ENCODE data around the gene EPHA1. TPM values are rescaled to one million over a fixed set of nuclear protein-coding genes. Genes with fewer than 3 reads are reported as not detected.

Gene EPHA1
- total and polyA plus RNA-seq, 4 donors: 10.3 to 21.0 (median 11.3) TPM

DNA sequence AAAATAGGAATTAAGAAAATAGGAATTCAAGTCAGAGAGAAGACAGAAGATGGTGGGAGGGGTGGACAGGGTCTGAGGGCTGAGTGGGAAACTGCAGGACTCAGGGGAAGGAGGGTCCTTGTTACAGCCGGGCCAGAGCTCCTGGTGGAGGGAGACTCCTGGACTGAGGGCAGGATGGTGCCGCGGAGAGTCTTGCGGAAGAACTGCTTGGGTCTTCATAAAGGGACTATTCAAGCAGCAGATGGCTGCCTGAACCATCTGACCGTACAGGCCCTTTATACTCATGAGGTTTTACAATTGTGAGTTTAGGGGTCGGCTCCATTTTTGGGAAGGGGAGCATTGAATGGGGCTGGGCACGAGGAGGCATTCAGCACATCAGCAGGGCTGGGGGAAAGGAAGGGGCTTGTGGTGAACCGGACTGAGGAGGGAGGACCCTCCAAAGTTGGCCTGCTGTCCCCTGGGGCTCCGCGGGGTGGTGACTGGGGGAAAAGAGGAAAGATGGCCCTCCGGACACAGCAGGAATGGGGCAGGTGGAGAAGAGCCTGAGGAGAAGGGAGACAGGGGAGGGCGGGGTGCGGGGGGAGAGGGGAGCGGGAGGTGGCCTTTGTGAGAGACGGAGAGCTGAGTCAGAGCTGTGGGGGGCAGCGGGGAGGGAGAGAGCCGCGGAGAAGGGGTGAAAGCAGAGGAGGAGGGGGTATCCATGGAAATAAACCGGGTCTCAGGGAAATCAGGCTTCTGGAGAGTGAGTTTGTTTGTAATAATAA is 47.7 kb downstream of the EPHA1 start:
- no peak overlapping the region for H3K27ac ChIP-seq (ENCODE audit: low read depth in 1 of 2, low read length in 2 of 2)
- no peak for TF ChIP-seq MAX (IDR thresholded peaks at IDR 0.05)
- TF ChIP-seq ZBTB33 (IDR thresholded peaks at IDR 0.05): no peak
- TF ChIP-seq FOXA1 (IDR thresholded peaks at IDR 0.05): no peak
- no peak for TF ChIP-seq RXRA (IDR thresholded peaks at IDR 0.05)
- TF ChIP-seq, protein P1, sequence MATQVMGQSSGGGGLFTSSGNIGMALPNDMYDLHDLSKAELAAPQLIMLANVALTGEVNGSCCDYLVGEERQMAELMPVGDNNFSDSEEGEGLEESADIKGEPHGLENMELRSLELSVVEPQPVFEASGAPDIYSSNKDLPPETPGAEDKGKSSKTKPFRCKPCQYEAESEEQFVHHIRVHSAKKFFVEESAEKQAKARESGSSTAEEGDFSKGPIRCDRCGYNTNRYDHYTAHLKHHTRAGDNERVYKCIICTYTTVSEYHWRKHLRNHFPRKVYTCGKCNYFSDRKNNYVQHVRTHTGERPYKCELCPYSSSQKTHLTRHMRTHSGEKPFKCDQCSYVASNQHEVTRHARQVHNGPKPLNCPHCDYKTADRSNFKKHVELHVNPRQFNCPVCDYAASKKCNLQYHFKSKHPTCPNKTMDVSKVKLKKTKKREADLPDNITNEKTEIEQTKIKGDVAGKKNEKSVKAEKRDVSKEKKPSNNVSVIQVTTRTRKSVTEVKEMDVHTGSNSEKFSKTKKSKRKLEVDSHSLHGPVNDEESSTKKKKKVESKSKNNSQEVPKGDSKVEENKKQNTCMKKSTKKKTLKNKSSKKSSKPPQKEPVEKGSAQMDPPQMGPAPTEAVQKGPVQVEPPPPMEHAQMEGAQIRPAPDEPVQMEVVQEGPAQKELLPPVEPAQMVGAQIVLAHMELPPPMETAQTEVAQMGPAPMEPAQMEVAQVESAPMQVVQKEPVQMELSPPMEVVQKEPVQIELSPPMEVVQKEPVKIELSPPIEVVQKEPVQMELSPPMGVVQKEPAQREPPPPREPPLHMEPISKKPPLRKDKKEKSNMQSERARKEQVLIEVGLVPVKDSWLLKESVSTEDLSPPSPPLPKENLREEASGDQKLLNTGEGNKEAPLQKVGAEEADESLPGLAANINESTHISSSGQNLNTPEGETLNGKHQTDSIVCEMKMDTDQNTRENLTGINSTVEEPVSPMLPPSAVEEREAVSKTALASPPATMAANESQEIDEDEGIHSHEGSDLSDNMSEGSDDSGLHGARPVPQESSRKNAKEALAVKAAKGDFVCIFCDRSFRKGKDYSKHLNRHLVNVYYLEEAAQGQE (IDR thresholded peaks at IDR 0.05): no peak
- TF ChIP-seq FOXA2 (IDR thresholded peaks at IDR 0.05): no peak
- TF ChIP-seq HNF4G (IDR thresholded peaks at IDR 0.05): no peak
- no peak for TF ChIP-seq EGR1 (IDR thresholded peaks at IDR 0.05; ENCODE audit: low read depth in 2 of 2)
- TF ChIP-seq HNF4A (conservative IDR thresholded peaks at IDR 0.05): no peak
- no peak for TF ChIP-seq JUND (IDR thresholded peaks at IDR 0.05)
- no peak for TF ChIP-seq GABPA (IDR thresholded peaks at IDR 0.05 in 1 of 2, conservative IDR thresholded peaks at IDR 0.05 in 1 of 2)
- no peak for TF ChIP-seq RAD21 (IDR thresholded peaks at IDR 0.05)
- H3K4me1 ChIP-seq (ENCODE audit: control insufficient read depth in 4 of 4, insufficient read depth in 4 of 4, low read length in 3 of 4): peaks cover 3 to 9% (median 7%) of the 10 kb centered on the region in 4 donors
- H3K36me3 ChIP-seq (ENCODE audit: control insufficient read depth in 4 of 4, insufficient read depth in 3 of 4, low read depth in 1 of 4, low read length in 3 of 4): no peaks in the 10 kb centered on the region
- DNase-seq (ENCODE audit: low spot score): no peak
- H3K4me3 ChIP-seq (ENCODE audit: low read depth in 1 of 3, low read length in 3 of 3): no peak overlapping the region
- H3K27me3 ChIP-seq (ENCODE audit: control insufficient read depth in 4 of 4, insufficient read depth in 4 of 4, low read length in 3 of 4): peaks cover 0 to 6% (median 2%) of the 10 kb centered on the region in 4 donors
- H3K9ac ChIP-seq (ENCODE audit: low read depth in 1 of 2, low read length in 2 of 2): no peak overlapping the region
- no peaks in the 10 kb centered on the region for H3K9me3 ChIP-seq (ENCODE audit: control insufficient read depth in 4 of 4, low read length in 3 of 4)
- 50% methylated on average over 19 of the region's 19 CpGs for WGBS

DNA sequence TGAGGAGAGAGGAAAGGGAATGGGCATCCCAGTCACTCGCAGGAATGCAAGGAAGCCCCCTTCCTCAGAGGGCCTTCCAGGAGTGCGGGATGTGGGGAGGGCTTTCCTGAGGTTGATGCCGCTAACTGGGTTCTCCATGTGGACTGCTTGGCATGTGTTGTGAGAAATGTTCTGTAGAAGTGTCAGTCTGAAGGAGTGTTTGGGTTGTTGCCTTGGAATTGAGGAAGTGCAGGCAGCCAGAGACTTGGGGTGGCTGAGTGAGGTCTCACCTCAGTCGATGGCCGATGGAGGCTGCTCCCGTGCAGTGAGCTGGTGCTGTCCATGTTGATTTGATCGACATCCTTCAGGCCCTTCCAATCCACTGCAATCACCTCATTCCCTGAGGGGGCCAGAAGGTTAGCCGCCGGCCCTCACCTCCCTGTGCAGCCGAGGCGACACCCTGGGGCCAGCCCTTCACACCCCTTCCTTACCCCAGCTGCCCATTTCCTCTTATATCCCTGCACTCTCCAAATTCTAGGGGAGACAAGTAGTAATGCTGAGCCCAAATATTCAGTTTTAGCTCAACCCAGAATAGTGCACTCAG is 48.8 kb downstream of the EPHA1 start:
- no peak overlapping the region for H3K9ac ChIP-seq (ENCODE audit: low read depth in 1 of 2, low read length in 2 of 2)
- 81% methylated on average over 11 of the region's 11 CpGs for WGBS
- DNase-seq (ENCODE audit: low spot score): no peak
- H3K36me3 ChIP-seq (ENCODE audit: control insufficient read depth in 4 of 4, insufficient read depth in 3 of 4, low read depth in 1 of 4, low read length in 3 of 4): no peaks in the 10 kb centered on the region
- H3K27me3 ChIP-seq (ENCODE audit: control insufficient read depth in 4 of 4, insufficient read depth in 4 of 4, low read length in 3 of 4): peaks cover 0 to 6% (median 2%) of the 10 kb centered on the region in 4 donors
- H3K4me3 ChIP-seq (ENCODE audit: low read depth in 1 of 3, low read length in 3 of 3): no peak overlapping the region
- no peak overlapping the region for H3K27ac ChIP-seq (ENCODE audit: low read depth in 1 of 2, low read length in 2 of 2)
- peaks cover 3 to 9% (median 7%) of the 10 kb centered on the region in 4 donors for H3K4me1 ChIP-seq (ENCODE audit: control insufficient read depth in 4 of 4, insufficient read depth in 4 of 4, low read length in 3 of 4)
- no peak for TF ChIP-seq JUND (IDR thresholded peaks at IDR 0.05)
- no peak for TF ChIP-seq MAX (IDR thresholded peaks at IDR 0.05)
- TF ChIP-seq HNF4A (conservative IDR thresholded peaks at IDR 0.05): no peak
- TF ChIP-seq ATF3 (IDR thresholded peaks at IDR 0.05): no peak
- no peak for TF ChIP-seq FOXA2 (IDR thresholded peaks at IDR 0.05)
- no peak for TF ChIP-seq ZBTB33 (IDR thresholded peaks at IDR 0.05)
- no peak for TF ChIP-seq NR2F2 (IDR thresholded peaks at IDR 0.05)
- H3K9me3 ChIP-seq (ENCODE audit: control insufficient read depth in 4 of 4, low read length in 3 of 4): no peaks in the 10 kb centered on the region
